ENCODE measurements around the gene JPT1. TPM values are rescaled to one million over a fixed set of nuclear protein-coding genes. Genes with fewer than 3 reads are reported as not detected.

JPT1 gene
- total RNA-seq, 1 experiment from 2014 or later, result 265 TPM

GRCh38 chr17:75086496-75087181, 67.7 kb downstream of the JPT1 start:
- Mint-ChIP-seq H3K27ac (peak overlapping the region; percentile 21 to 96 (median 50)), H3K4me1 (peaks cover 58% of the 10 kb centered on the region in 2 experiments), H3K9me3 (no peaks in the 10 kb centered on the region), H3K4me3 (peak overlapping the region; percentile 63 to 79), H3K36me3 (ENCODE audit: insufficient read depth in 1 of 3, low read depth in 3 of 3) (peaks cover 0 to 4% (median 2%) of the 10 kb centered on the region in 3 experiments; a peak in 4 of 7 replicates), H3K27me3 (ENCODE audit: low read depth) (no peaks in the 10 kb centered on the region)
- no peak overlapping the region for H4K8ac ChIP-seq (replicated peaks; ENCODE audit: insufficient read length, low read depth, low read length)
- H3K56ac ChIP-seq (ENCODE audit: insufficient read length, low read depth, low read length), result no peak overlapping the region
- no peak overlapping the region for H4K5ac ChIP-seq (ENCODE audit: insufficient read length, low read depth, low read length)
- H3K79me1 ChIP-seq (ENCODE audit: insufficient read depth, low read depth, low read length, poor library complexity, severe bottlenecking), result no peaks in the 10 kb centered on the region
- H4K91ac ChIP-seq (ENCODE audit: insufficient read length, low read depth, low read length), result no peak overlapping the region
- H3T11ph ChIP-seq (ENCODE audit: low read length), result no peak overlapping the region
- H3K23ac ChIP-seq (ENCODE audit: insufficient read length, low read depth, low read length), result no peak overlapping the region
- H3K27ac ChIP-seq (ENCODE audit: insufficient read length, low read depth, low read length), result no peak overlapping the region
- no peak overlapping the region for H2BK20ac ChIP-seq (ENCODE audit: low read depth, low read length, poor library complexity, severe bottlenecking)
- no peak overlapping the region for H3K4ac ChIP-seq (ENCODE audit: low read depth, low read length)
- no peak overlapping the region for H2BK5ac ChIP-seq (ENCODE audit: insufficient read length, low read length)
- H3K9me3 ChIP-seq (ENCODE audit: control insufficient read depth, low read depth, low read length), result no peaks in the 10 kb centered on the region
- no peak overlapping the region for H2BK120ac ChIP-seq (ENCODE audit: low read depth, low read length, poor library complexity, severe bottlenecking)
- no peak overlapping the region for H2AFZ ChIP-seq (ENCODE audit: low read length)
- H3K4me2 ChIP-seq (ENCODE audit: insufficient read depth, insufficient read length, low read length), result peak overlapping the region; percentile 49
- WGBS (ENCODE audit: extremely low coverage, insufficient read length, low lambda C conversion rate), result no CpG with 5 or more reads among the region's 15 CpGs
- peaks cover 13% of the 10 kb centered on the region; the same call in 1 of the 2 replicates for H3K4me1 ChIP-seq (ENCODE audit: insufficient read depth, low read length)
- H4K20me1 ChIP-seq (ENCODE audit: control insufficient read depth, insufficient read depth, insufficient read length), result no peaks in the 10 kb centered on the region
- no peak overlapping the region for H2AK5ac ChIP-seq (ENCODE audit: insufficient read length, low read length)
- H2BK12ac ChIP-seq (ENCODE audit: insufficient read length, low read depth, low read length), result no peak overlapping the region
- no peaks in the 10 kb centered on the region for H3K27me3 ChIP-seq (ENCODE audit: insufficient read depth, low read length)
- TF ChIP-seq CTCF (conservative IDR thresholded peaks at IDR 0.05), result no peak
- peak; percentile 58 for DNase-seq
- no peaks in the 10 kb centered on the region for H3K79me2 ChIP-seq (ENCODE audit: insufficient read depth, low read length)
- H2BK15ac ChIP-seq (ENCODE audit: low read depth, low read length), result no peak overlapping the region
- H3K23me2 ChIP-seq (ENCODE audit: insufficient read length, low read depth, low read length, poor library complexity, severe bottlenecking), result peaks cover 7% of the 10 kb centered on the region
- no peak overlapping the region for H3K9ac ChIP-seq (ENCODE audit: extremely low read depth, insufficient read length, low read length)
- H3K18ac ChIP-seq (ENCODE audit: insufficient read length, low read depth, low read length), result no peak overlapping the region
- no peak overlapping the region for H3K14ac ChIP-seq (ENCODE audit: insufficient read depth, low read length)

Other genes starting within 250 kb of the JPT1 start
- gene USH1G, start 231.3 kb downstream of the JPT1 start, total RNA-seq (2021), result 2.5 and 2.7 TPM in 2 replicates
- gene OTOP2, start 230.2 kb downstream of the JPT1 start, total RNA-seq (2021), result 0.11 TPM in 1 of 2 replicates, not detected in the other
- not detected in 2 replicates for gene OTOP3, start 218.6 kb downstream of the JPT1 start, total RNA-seq (2021)
- gene HID1, start 181.8 kb downstream of the JPT1 start, total RNA-seq (2021), result 12.7 and 13.9 TPM in 2 replicates
- gene CDR2L, start 166.9 kb downstream of the JPT1 start, total RNA-seq (2021), result 23.3 and 24.0 TPM in 2 replicates
- gene MRPL58, start 141.8 kb downstream of the JPT1 start, total RNA-seq (2021), result 41.0 and 43.2 TPM in 2 replicates
- 344 TPM in 2 replicates for gene ATP5PD, start 107.5 kb downstream of the JPT1 start, total RNA-seq (2021)
- 40.1 and 41.6 TPM in 2 replicates for gene KCTD2, start 107.3 kb downstream of the JPT1 start, total RNA-seq (2021)
- 17.0 and 17.1 TPM in 2 replicates for gene SLC16A5, start 66.6 kb downstream of the JPT1 start, total RNA-seq (2021)
- gene ARMC7, start 44.5 kb downstream of the JPT1 start, total RNA-seq (2021), result 22.4 and 22.8 TPM in 2 replicates
- 76.2 and 77.7 TPM in 2 replicates for gene NT5C, start 22.8 kb downstream of the JPT1 start, total RNA-seq (2021)
- 813 and 824 TPM in 2 replicates for gene SUMO2, start 28.4 kb upstream of the JPT1 start, total RNA-seq (2021)
- gene NUP85, start 51.2 kb upstream of the JPT1 start, total RNA-seq (2021), result 136 and 145 TPM in 2 replicates
- 50.3 and 58.2 TPM in 2 replicates for gene GGA3, start 107.1 kb upstream of the JPT1 start, total RNA-seq (2021)
- 93.7 and 97.4 TPM in 2 replicates for gene MRPS7, start 107.4 kb upstream of the JPT1 start, total RNA-seq (2021)
- 24.0 and 26.1 TPM in 2 replicates for gene MIF4GD, start 116.7 kb upstream of the JPT1 start, total RNA-seq (2021)
- gene SLC25A19, start 134.9 kb upstream of the JPT1 start, total RNA-seq (2021), result 24.2 and 27.2 TPM in 2 replicates

All from H9 (cell line).